ENCODE data around the gene ADAMTS15.

ADAMTS15 gene

DNA sequence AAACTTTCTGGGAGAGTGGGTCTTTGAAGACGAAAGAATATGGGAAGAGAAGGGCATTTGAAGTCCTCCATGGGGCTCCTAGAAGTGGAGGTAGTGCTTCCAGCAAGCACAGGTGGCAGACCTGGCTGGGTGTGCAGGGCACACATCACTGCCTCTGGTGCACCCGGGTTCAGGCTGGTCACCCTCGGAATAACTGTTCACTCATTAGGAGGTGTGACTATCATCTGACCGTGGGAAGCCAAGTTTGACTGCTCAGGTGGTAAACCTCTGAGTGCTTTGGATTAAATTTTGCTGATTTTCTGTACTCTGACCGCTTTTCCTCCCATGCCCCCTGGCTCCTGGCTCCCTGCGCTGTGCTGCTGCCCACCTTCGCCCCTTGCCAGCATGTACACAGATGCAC lies 11.1 kb downstream of the ADAMTS15 start:
- Histone ChIP-seq H3K4me3 (ENCODE audit: low read length) (no peak overlapping the region), H3K27me3 (ENCODE audit: control insufficient read depth, insufficient read depth, low read length) (no peaks in the 10 kb centered on the region), H3K27ac (ENCODE audit: low read length) (no peak overlapping the region), H3K9me3 (ENCODE audit: control insufficient read depth, insufficient read depth, low read length) (no peaks in the 10 kb centered on the region), H3K36me3 (ENCODE audit: control insufficient read depth, insufficient read depth, low read length) (peaks cover 4% of the 10 kb centered on the region; the same call in 1 of the 2 replicates), H3K4me1 (ENCODE audit: control insufficient read depth, insufficient read depth, low read length) (no peaks in the 10 kb centered on the region)
- DNase-seq (ENCODE audit: low read depth, low spot score): no peak
- no CpG with 5 or more reads among the region's 7 CpGs for WGBS (ENCODE audit: insufficient coverage, insufficient read length)

DNA sequence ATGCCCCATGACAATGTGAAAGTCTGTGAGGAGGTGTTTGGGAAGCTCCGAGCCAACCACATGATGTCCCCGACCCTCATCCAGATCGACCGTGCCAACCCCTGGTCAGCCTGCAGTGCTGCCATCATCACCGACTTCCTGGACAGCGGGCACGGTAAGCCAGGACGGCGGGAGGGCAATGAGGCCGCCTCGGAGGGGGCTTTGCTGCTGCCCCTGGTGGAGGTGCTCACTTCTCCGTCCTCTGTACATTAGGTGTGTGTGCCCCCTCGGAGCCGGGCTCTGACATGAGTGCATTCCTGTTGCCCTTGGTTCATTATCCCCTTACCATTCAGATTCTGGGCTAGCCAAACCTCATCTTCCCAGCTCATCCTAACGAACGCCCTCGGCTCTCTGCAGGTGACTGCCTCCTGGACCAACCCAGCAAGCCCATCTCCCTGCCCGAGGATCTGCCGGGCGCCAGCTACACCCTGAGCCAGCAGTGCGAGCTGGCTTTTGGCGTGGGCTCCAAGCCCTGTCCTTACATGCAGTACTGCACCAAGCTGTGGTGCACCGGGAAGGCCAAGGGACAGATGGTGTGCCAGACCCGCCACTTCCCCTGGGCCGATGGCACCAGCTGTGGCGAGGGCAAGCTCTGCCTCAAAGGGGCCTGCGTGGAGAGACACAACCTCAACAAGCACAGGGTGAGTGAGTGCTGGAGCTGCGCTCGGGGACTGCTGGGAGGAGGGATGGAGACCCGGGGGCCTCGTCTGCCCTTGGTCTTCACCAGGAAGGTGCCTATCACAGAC lies 13.8 kb downstream of the ADAMTS15 start:
- Histone ChIP-seq H3K4me3 (ENCODE audit: low read length) (no peak overlapping the region), H3K9me3 (ENCODE audit: control insufficient read depth, insufficient read depth, low read length) (no peaks in the 10 kb centered on the region), H3K36me3 (ENCODE audit: control insufficient read depth, insufficient read depth, low read length) (peaks cover 4% of the 10 kb centered on the region; the same call in 1 of the 2 replicates), H3K4me1 (ENCODE audit: control insufficient read depth, insufficient read depth, low read length) (no peaks in the 10 kb centered on the region), H3K27me3 (ENCODE audit: control insufficient read depth, insufficient read depth, low read length) (no peaks in the 10 kb centered on the region), H3K27ac (ENCODE audit: low read length) (no peak overlapping the region)
- no peak for DNase-seq (ENCODE audit: low read depth, low spot score)
- WGBS (ENCODE audit: insufficient coverage, insufficient read length): no CpG with 5 or more reads among the region's 31 CpGs

DNA sequence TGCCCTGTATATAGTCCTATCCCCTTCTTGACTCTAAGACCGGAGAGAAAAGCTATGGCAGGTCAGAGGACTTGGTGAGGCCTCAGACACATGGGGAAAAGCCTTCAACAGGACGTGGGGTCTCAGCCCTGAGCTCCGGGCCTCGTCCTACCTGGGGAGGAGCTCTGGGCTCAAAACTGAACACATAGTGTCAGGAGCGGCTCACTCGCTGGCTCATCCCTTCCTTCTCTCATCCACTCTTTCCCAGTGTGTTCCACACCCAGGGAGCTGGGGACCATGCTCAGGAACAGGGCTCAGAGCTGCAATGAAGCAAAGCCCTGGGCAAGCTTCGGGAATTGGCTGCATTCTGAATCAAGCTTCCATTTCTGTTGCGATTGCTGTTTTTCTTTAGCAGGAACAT lies 14.5 kb downstream of the ADAMTS15 start:
- Histone ChIP-seq H3K27ac (ENCODE audit: low read length) (no peak overlapping the region), H3K9me3 (ENCODE audit: control insufficient read depth, insufficient read depth, low read length) (no peaks in the 10 kb centered on the region), H3K27me3 (ENCODE audit: control insufficient read depth, insufficient read depth, low read length) (no peaks in the 10 kb centered on the region), H3K4me3 (ENCODE audit: low read length) (no peak overlapping the region), H3K4me1 (ENCODE audit: control insufficient read depth, insufficient read depth, low read length) (no peaks in the 10 kb centered on the region), H3K36me3 (ENCODE audit: control insufficient read depth, insufficient read depth, low read length) (peaks cover 4% of the 10 kb centered on the region; the same call in 1 of the 2 replicates)
- DNase-seq (ENCODE audit: low read depth, low spot score): no peak
- no CpG with 5 or more reads among the region's 8 CpGs for WGBS (ENCODE audit: insufficient coverage, insufficient read length)

DNA sequence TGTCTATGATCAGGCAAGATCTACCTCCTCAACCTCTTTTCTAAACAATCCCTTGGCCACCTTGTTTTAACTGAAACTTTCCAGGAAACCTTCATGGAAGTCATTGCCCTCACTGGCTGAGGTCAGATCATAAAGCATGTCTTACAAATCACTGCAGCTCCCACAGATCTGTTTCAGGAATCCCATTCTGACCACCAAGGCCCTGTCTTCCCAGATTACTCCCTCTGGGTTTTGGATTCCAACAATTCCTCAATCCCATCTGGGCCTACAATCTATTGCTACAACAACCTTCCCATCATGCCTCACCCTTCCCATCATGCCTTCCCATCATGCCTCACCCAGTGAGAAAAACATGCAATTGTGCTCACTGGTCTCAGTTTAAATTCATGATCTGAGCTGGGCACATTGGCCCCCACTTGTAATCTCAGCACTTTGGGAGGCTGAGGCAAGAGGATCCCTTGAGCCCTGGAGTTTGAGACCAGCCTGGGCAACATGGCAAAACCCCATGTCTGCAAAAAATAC lies 15.9 kb downstream of the ADAMTS15 start:
- H3K27ac ChIP-seq (ENCODE audit: low read length): no peak overlapping the region
- H3K9me3 ChIP-seq (ENCODE audit: control insufficient read depth, insufficient read depth, low read length): no peaks in the 10 kb centered on the region
- H3K4me3 ChIP-seq (ENCODE audit: low read length): no peak overlapping the region
- no peaks in the 10 kb centered on the region for H3K4me1 ChIP-seq (ENCODE audit: control insufficient read depth, insufficient read depth, low read length)
- DNase-seq (ENCODE audit: low read depth, low spot score): no peak
- no peaks in the 10 kb centered on the region for H3K27me3 ChIP-seq (ENCODE audit: control insufficient read depth, insufficient read depth, low read length)
- peaks cover 4% of the 10 kb centered on the region; the same call in 1 of the 2 replicates for H3K36me3 ChIP-seq (ENCODE audit: control insufficient read depth, insufficient read depth, low read length)

DNA sequence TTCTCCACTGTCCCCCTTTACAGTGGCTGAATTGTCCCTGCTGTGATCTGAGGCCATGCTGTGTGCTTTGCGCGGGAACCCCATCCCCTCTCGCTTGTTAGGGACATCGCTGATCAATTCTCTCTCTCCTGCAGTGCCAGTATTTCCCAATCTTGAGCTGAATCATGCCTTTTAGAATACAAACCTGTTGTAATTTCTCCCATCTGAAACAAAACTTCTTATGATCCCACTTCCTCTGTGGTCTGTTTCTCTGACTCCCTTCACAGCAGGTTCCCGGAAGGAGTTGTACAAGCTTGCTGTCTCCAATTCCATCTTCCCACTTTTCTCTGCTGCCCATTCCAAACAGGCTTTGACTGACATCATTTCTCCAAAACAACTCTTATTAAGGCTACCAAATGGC lies 16.8 kb downstream of the ADAMTS15 start:
- WGBS (ENCODE audit: insufficient coverage, insufficient read length): no CpG with 5 or more reads among the region's 5 CpGs
- no peak overlapping the region for H3K27ac ChIP-seq (ENCODE audit: low read length)

DNA sequence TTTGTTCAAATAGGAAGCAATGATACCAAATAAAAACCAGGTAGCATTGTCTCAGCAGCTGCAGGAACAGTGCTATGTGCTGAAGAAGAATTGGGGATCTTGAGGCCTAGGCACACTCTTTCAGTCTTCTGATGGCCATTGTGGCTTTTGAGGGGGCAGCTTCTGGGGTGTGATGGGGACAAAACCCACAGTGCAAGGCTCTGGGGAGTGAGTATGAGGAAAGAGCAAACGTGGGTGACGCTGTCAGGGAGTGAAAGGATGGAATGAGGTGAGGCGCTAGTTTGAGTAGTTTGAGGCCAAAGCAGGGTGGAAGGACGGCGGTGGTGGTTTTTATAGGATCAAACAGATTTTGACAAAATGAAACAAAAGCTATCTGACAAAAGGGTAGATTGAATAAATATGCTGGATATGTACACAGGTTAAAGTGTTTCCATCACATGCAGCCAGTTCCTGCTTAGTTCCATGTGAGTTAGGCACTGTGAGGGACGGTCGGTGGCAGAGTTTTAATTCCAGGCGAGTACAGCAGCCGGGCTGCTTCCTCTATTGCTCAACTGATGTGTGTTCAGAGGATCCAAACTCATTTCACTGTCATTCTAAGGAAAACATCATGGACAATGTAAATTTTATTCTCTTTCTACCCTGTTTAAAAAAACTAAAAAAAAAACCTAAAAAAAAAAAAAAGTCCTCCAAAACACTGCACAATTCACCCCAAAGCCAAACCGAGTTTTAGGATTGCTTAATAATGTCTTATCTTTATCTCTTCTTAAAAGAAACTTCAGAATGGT lies 18.9 kb downstream of the ADAMTS15 start:
- H3K4me3 ChIP-seq (ENCODE audit: low read length): no peak overlapping the region
- no peaks in the 10 kb centered on the region for H3K27me3 ChIP-seq (ENCODE audit: control insufficient read depth, insufficient read depth, low read length)
- no peaks in the 10 kb centered on the region for H3K4me1 ChIP-seq (ENCODE audit: control insufficient read depth, insufficient read depth, low read length)
- no peak for DNase-seq (ENCODE audit: low read depth, low spot score)
- H3K9me3 ChIP-seq (ENCODE audit: control insufficient read depth, insufficient read depth, low read length): no peaks in the 10 kb centered on the region
- H3K36me3 ChIP-seq (ENCODE audit: control insufficient read depth, insufficient read depth, low read length): peaks cover 4% of the 10 kb centered on the region; the same call in 1 of the 2 replicates
- no CpG with 5 or more reads among the region's 10 CpGs for WGBS (ENCODE audit: insufficient coverage, insufficient read length)
- no peak overlapping the region for H3K27ac ChIP-seq (ENCODE audit: low read length)

More for the DNA sequence above, 16.8 kb downstream of the ADAMTS15 start:
- Histone ChIP-seq H3K4me3 (ENCODE audit: low read length) (no peak overlapping the region), H3K27me3 (ENCODE audit: control insufficient read depth, insufficient read depth, low read length) (no peaks in the 10 kb centered on the region), H3K9me3 (ENCODE audit: control insufficient read depth, insufficient read depth, low read length) (no peaks in the 10 kb centered on the region), H3K36me3 (ENCODE audit: control insufficient read depth, insufficient read depth, low read length) (peaks cover 4% of the 10 kb centered on the region; the same call in 1 of the 2 replicates), H3K4me1 (ENCODE audit: control insufficient read depth, insufficient read depth, low read length) (no peaks in the 10 kb centered on the region)
- DNase-seq (ENCODE audit: low read depth, low spot score): no peak

DNA sequence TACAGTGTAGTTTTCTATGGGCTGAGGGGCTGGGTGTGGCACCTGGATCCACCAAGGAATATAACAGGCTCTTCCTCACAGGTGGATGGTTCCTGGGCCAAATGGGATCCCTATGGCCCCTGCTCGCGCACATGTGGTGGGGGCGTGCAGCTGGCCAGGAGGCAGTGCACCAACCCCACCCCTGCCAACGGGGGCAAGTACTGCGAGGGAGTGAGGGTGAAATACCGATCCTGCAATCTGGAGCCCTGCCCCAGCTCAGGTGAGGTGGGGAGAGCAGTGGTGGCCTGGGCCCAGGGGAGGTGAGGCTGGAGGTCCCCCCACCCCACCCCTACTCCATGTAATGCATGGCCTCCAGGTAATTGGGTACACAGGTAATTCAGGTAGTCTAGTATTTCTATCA lies 20.7 kb downstream of the ADAMTS15 start:
- WGBS (ENCODE audit: insufficient coverage, insufficient read length): no CpG with 5 or more reads among the region's 6 CpGs
- Histone ChIP-seq H3K9me3 (ENCODE audit: control insufficient read depth, insufficient read depth, low read length) (no peaks in the 10 kb centered on the region), H3K27ac (ENCODE audit: low read length) (no peak overlapping the region), H3K36me3 (ENCODE audit: control insufficient read depth, insufficient read depth, low read length) (peaks cover 5% of the 10 kb centered on the region; the same call in 1 of the 2 replicates), H3K27me3 (ENCODE audit: control insufficient read depth, insufficient read depth, low read length) (no peaks in the 10 kb centered on the region), H3K4me3 (ENCODE audit: low read length) (no peak overlapping the region), H3K4me1 (ENCODE audit: control insufficient read depth, insufficient read depth, low read length) (no peaks in the 10 kb centered on the region)
- no peak for DNase-seq (ENCODE audit: low read depth, low spot score)

DNA sequence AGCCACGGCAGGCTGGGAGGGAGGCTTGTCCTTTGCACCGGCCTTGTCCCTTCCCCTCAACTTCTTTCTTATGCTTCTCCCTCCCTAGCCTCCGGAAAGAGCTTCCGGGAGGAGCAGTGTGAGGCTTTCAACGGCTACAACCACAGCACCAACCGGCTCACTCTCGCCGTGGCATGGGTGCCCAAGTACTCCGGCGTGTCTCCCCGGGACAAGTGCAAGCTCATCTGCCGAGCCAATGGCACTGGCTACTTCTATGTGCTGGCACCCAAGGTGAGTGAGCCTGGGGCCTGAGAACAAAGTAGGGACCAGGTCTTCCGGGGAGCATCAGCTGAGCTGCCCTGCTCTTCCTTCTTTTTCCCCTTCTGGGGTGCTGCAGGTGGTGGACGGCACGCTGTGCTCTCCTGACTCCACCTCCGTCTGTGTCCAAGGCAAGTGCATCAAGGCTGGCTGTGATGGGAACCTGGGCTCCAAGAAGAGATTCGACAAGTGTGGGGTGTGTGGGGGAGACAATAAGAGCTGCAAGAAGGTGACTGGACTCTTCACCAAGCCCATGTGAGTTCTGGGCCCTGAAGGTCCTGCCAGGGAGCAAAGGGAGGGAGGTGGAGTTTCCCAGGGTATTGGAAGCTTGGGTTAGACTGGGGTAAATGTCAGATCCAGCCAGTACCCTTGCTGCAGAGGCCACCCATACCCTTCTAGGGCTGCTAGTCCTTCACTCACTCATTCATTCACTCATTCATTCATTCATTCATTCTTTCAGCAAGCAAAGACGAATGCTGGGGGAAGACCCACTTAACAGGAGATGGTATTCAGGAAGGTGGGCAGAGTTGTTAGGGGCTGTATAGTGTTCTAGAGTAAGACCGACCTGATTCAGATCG lies 22.6 kb downstream of the ADAMTS15 start:
- H3K4me1 ChIP-seq (ENCODE audit: control insufficient read depth, insufficient read depth, low read length): no peaks in the 10 kb centered on the region
- H3K9me3 ChIP-seq (ENCODE audit: control insufficient read depth, insufficient read depth, low read length): no peaks in the 10 kb centered on the region
- H3K4me3 ChIP-seq (ENCODE audit: low read length): no peak overlapping the region
- DNase-seq (ENCODE audit: low read depth, low spot score): no peak
- no CpG with 5 or more reads among the region's 20 CpGs for WGBS (ENCODE audit: insufficient coverage, insufficient read length)
- no peaks in the 10 kb centered on the region for H3K27me3 ChIP-seq (ENCODE audit: control insufficient read depth, insufficient read depth, low read length)
- peaks cover 5% of the 10 kb centered on the region; the same call in 1 of the 2 replicates for H3K36me3 ChIP-seq (ENCODE audit: control insufficient read depth, insufficient read depth, low read length)
- H3K27ac ChIP-seq (ENCODE audit: low read length): no peak overlapping the region

DNA sequence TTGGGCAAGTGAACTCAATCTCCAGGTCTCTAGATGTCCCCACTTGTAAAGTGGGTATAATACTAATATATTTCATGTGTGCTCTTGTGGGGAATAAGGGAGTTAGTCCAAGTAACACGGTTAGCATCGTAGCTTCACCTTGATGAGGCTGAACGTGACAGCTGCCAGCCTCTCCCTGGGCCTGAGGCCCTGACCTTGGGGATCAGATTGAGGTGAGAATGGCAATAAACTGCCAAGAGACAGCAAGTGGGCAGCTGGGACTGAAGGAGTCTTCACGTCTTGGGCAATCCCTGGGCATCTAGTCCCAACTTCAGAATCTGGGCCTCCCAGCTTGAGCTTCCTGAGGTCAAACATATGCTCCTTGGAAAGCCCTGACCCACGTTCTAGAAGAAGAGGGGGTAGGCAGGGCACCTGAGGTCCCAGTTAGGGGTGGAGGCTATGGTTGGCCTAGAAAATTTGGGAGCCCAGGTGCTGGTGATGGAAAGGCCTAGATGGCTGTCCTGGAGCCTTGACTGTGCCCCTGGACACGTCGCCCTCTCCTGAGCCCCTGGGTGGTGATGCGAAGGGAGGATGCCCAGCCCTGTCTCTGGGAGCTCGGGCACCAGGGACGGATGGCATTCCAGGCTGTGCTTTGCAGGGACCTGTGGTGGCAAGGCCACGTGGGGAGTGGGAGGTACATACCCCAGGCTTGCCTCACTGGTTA lies 23.4 kb downstream of the ADAMTS15 start:
- H3K4me1 ChIP-seq (ENCODE audit: control insufficient read depth, insufficient read depth, low read length): no peaks in the 10 kb centered on the region
- H3K27me3 ChIP-seq (ENCODE audit: control insufficient read depth, insufficient read depth, low read length): no peaks in the 10 kb centered on the region
- no peak overlapping the region for H3K4me3 ChIP-seq (ENCODE audit: low read length)
- no peaks in the 10 kb centered on the region for H3K9me3 ChIP-seq (ENCODE audit: control insufficient read depth, insufficient read depth, low read length)
- H3K36me3 ChIP-seq (ENCODE audit: control insufficient read depth, insufficient read depth, low read length): peaks cover 5% of the 10 kb centered on the region; the same call in 1 of the 2 replicates
- WGBS (ENCODE audit: insufficient coverage, insufficient read length): no CpG with 5 or more reads among the region's 11 CpGs
- DNase-seq (ENCODE audit: low read depth, low spot score): no peak
- H3K27ac ChIP-seq (ENCODE audit: low read length): no peak overlapping the region

Data from iPS DF 6.9 (cell line).